ENCODE data around the gene MAP1LC3C.

Gene MAP1LC3C

DNA sequence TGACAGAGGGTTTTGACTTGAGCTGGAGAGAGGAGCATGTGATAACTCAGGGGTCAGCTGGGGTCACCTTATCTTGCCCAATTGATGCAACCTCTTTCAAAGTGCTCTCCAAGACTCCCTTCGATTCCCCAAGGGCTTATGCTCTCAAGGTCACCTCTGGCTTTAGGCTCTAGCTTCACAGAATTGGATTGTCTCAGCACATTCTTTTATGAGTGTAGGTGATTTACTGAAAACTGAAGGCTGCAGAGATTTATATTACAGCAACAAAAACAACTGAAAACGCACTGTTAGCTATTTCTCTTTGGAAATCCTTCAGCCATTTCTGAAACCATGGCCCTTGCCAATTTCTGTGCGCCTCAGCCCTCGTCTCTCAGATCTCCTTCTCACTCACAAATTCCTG, 34.5 kb upstream of the MAP1LC3C start:
- TF ChIP-seq TCF12 (IDR thresholded peaks at IDR 0.05; ENCODE audit: low read depth) (no peak), RAD21 (IDR thresholded peaks at IDR 0.05; ENCODE audit: low read depth) (no peak), ZBTB7A (IDR thresholded peaks at IDR 0.05; ENCODE audit: low read depth) (no peak), TEAD4 (IDR thresholded peaks at IDR 0.05) (no peak), TAF1 (IDR thresholded peaks at IDR 0.05; ENCODE audit: low read depth) (no peak), NFIC (IDR thresholded peaks at IDR 0.05) (no peak), CREB1 (IDR thresholded peaks at IDR 0.05; ENCODE audit: low read depth) (no peak), YY1 (IDR thresholded peaks at IDR 0.05; ENCODE audit: low read depth) (no peak)
- TF ChIP-seq, protein P1, sequence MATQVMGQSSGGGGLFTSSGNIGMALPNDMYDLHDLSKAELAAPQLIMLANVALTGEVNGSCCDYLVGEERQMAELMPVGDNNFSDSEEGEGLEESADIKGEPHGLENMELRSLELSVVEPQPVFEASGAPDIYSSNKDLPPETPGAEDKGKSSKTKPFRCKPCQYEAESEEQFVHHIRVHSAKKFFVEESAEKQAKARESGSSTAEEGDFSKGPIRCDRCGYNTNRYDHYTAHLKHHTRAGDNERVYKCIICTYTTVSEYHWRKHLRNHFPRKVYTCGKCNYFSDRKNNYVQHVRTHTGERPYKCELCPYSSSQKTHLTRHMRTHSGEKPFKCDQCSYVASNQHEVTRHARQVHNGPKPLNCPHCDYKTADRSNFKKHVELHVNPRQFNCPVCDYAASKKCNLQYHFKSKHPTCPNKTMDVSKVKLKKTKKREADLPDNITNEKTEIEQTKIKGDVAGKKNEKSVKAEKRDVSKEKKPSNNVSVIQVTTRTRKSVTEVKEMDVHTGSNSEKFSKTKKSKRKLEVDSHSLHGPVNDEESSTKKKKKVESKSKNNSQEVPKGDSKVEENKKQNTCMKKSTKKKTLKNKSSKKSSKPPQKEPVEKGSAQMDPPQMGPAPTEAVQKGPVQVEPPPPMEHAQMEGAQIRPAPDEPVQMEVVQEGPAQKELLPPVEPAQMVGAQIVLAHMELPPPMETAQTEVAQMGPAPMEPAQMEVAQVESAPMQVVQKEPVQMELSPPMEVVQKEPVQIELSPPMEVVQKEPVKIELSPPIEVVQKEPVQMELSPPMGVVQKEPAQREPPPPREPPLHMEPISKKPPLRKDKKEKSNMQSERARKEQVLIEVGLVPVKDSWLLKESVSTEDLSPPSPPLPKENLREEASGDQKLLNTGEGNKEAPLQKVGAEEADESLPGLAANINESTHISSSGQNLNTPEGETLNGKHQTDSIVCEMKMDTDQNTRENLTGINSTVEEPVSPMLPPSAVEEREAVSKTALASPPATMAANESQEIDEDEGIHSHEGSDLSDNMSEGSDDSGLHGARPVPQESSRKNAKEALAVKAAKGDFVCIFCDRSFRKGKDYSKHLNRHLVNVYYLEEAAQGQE (IDR thresholded peaks at IDR 0.05; ENCODE audit: low read depth) = no peak
- TF ChIP-seq, protein P2, sequence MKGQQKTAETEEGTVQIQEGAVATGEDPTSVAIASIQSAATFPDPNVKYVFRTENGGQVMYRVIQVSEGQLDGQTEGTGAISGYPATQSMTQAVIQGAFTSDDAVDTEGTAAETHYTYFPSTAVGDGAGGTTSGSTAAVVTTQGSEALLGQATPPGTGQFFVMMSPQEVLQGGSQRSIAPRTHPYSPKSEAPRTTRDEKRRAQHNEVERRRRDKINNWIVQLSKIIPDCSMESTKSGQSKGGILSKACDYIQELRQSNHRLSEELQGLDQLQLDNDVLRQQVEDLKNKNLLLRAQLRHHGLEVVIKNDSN (IDR thresholded peaks at IDR 0.05) = no peak

DNA sequence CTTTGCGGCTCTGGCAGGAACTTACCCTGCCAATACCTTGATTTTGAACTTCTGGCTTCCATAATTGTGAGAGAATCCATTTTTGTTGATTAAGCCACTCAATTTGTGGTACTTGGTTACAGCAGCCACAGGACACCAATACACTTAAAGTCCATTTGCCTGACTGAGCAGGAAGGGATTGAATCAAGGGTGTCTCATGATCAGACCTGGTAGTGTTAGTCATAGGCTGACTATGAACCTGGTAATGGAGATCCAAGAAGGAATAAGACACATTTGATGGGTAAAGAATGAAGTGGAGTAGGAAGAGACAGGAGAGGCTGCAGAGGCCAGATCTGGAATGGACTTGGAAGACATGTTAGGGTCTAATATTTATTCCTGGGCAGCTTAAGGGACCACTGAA, 31.2 kb upstream of the MAP1LC3C start:
- TF ChIP-seq NFIC (IDR thresholded peaks at IDR 0.05) (no peak), TEAD4 (IDR thresholded peaks at IDR 0.05) (no peak), ZBTB7A (IDR thresholded peaks at IDR 0.05; ENCODE audit: low read depth) (no peak), TCF12 (IDR thresholded peaks at IDR 0.05; ENCODE audit: low read depth) (no peak), YY1 (IDR thresholded peaks at IDR 0.05; ENCODE audit: low read depth) (no peak), CEBPB (IDR thresholded peaks at IDR 0.05) (no peak), EGR1 (IDR thresholded peaks at IDR 0.05) (no peak), FOXM1 (IDR thresholded peaks at IDR 0.05; ENCODE audit: borderline replicate concordance, low read depth) (no peak), RAD21 (IDR thresholded peaks at IDR 0.05; ENCODE audit: low read depth) (no peak), CREB1 (IDR thresholded peaks at IDR 0.05; ENCODE audit: low read depth) (no peak), EP300 (IDR thresholded peaks at IDR 0.05; ENCODE audit: borderline replicate concordance) (no peak), TAF1 (IDR thresholded peaks at IDR 0.05; ENCODE audit: low read depth) (no peak)
- TF ChIP-seq, protein P1 (IDR thresholded peaks at IDR 0.05; ENCODE audit: low read depth) = no peak
- TF ChIP-seq, protein P3, sequence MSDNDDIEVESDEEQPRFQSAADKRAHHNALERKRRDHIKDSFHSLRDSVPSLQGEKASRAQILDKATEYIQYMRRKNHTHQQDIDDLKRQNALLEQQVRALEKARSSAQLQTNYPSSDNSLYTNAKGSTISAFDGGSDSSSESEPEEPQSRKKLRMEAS (IDR thresholded peaks at IDR 0.05) = no peak
- TF ChIP-seq, protein P2 (IDR thresholded peaks at IDR 0.05) = no peak

DNA sequence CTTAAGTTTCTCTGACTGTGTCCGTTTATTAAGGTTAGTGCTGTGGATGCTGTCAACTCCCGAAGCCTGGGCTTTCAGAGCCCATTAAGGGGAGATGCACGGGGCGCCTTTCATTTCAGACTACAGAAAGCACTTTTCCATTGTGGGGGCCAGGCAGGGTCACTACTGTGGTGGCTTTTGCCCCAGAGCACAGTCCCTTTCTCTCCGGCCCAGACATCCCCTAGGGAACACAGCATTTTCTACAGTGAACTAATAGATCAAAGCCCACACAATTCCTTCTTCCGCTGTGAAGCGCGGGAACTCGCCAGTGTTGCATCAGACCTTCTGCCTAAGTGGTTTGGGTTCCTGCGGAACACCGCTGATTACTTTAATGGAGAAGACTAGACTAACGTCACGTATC, 26.8 kb upstream of the MAP1LC3C start:
- TF ChIP-seq TEAD4 (IDR thresholded peaks at IDR 0.05) (no peak), TCF12 (IDR thresholded peaks at IDR 0.05; ENCODE audit: low read depth) (no peak), RAD21 (IDR thresholded peaks at IDR 0.05; ENCODE audit: low read depth) (no peak), CREB1 (IDR thresholded peaks at IDR 0.05; ENCODE audit: low read depth) (no peak), ZBTB7A (IDR thresholded peaks at IDR 0.05; ENCODE audit: low read depth) (no peak), CEBPB (IDR thresholded peaks at IDR 0.05) (no peak), NFIC (IDR thresholded peaks at IDR 0.05) (no peak), EP300 (IDR thresholded peaks at IDR 0.05; ENCODE audit: borderline replicate concordance) (no peak), EGR1 (IDR thresholded peaks at IDR 0.05) (no peak), YY1 (IDR thresholded peaks at IDR 0.05; ENCODE audit: low read depth) (no peak), TAF1 (IDR thresholded peaks at IDR 0.05; ENCODE audit: low read depth) (no peak)
- TF ChIP-seq, protein P3 (IDR thresholded peaks at IDR 0.05) = no peak
- TF ChIP-seq, protein P1 (IDR thresholded peaks at IDR 0.05; ENCODE audit: low read depth) = no peak

DNA sequence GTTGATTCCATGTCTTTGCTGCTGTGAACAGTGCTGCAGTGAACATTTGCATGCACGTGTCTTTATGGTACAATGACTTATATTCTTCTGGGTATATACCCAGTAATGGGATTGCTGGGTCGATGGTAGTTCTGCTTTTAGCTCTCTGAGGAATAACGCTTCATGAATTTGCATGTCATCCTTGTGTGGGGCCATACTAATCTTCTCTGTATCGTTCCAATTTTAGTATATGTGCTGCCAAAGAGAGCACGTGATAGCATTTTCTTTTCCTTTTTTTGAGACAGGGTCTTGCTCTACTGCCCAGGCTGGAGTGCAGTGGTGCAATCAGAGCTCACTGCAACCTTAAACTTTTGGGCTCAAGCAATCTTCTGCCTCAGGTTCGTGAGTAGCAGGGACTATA, 24.9 kb upstream of the MAP1LC3C start:
- TF ChIP-seq EP300 (IDR thresholded peaks at IDR 0.05; ENCODE audit: borderline replicate concordance) = no peak
- TF ChIP-seq, protein P3 (IDR thresholded peaks at IDR 0.05) = no peak
- TF ChIP-seq TAF1 (IDR thresholded peaks at IDR 0.05; ENCODE audit: low read depth) = no peak
